Lower leg skin (tissue), 4 donors: ENCODE data around the gene ERMP1. TPM values are rescaled to one million over a fixed set of nuclear protein-coding genes. Genes with fewer than 3 reads are reported as not detected.
"Not testable (repeated sequence)": the region's sequence is repeated elsewhere in the genome, so short reads cannot be mapped to it uniquely, and the experiment has no call there.

Experiments used
- DNase-seq, 2 donors: peaks; one replicate each; pipeline ENCODE4 v3.0.0-alpha.2; 2019; ENCODE audit warnings: low spot score in 2 of 2
- H3K4me3 ChIP-seq: fragments of 200-600 bp; sonication (generic); 2 replicates; pipeline ENCODE4 v1.5.1; 2017; ENCODE audit warnings: mild to moderate bottlenecking, low read depth; ENCODE audit not compliant: poor library complexity, severe bottlenecking
- POLR2A ChIP-seq, 2 donors: fragments of 450-650 bp; IDR thresholded peaks; one replicate each; pipeline ENCODE4 v1.6.1; 2016 to 2017; ENCODE audit warnings: antibody characterized with exemption in 2 of 2, mild to moderate bottlenecking in 1 of 2, moderate library complexity in 1 of 2
- WGBS, 2 donors: methylation state at CpG; one replicate each; pipeline ENCODE4 v1.1.5; 2018; 5-methylcytosine and 5-hydroxymethylcytosine counted together
- intact Hi-C: fragments of 100-400 bp; cut with DNase I; formaldehyde crosslinking; loops from one replicate; pipeline ENCODE4 v1.15.0; 2023; ENCODE audit warnings: low total_unique reads
- total RNA-seq, 4 donors: library from RNA; depleted of rRNA; stranded (reverse); fragments of >200 nt; gene quantifications; one replicate each; pipeline ENCODE4 v1.1.0, GENCODE V29; 2016
- TF ChIP-seq, protein P1 (sequence below), 3 donors: fragments of 450-650 bp; IDR thresholded peaks; one replicate each; pipeline ENCODE4 v1.5.1; 2016; ENCODE audit warnings: antibody characterized with exemption in 3 of 3, mild to moderate bottlenecking in 3 of 3, moderate library complexity in 2 of 3

ERMP1 gene
- total RNA-seq, 4 donors from 2014 or later, result 16.4 to 24.6 (median 21.7) TPM

DNA sequence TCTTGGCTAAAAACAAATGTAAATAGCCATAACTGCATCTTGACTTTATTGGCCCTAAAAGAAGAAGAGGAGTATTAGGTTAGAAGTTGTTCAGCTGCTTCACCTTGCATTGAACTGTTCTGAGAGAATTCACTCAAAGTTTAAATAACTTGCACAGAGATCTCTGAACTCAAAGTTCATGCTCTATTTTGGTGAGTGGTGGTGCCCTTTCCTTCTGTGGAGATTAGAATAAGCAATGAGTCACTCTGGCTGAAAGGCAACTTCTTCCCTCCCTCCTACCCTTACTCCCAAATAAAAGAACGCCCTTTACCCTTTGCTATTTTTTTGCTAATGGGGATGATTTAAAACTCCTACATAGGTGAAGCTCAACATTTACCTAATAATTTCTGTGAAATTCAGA, 48.9 kb downstream of the ERMP1 start:
- WGBS, 2 donors, result 93 to 100% methylated on average over 1 of the region's 1 CpG
- H3K4me3 ChIP-seq, result no peak overlapping the region
- TF ChIP-seq POLR2A (IDR thresholded peaks at IDR 0.05), result no peak
- TF ChIP-seq, protein P1, sequence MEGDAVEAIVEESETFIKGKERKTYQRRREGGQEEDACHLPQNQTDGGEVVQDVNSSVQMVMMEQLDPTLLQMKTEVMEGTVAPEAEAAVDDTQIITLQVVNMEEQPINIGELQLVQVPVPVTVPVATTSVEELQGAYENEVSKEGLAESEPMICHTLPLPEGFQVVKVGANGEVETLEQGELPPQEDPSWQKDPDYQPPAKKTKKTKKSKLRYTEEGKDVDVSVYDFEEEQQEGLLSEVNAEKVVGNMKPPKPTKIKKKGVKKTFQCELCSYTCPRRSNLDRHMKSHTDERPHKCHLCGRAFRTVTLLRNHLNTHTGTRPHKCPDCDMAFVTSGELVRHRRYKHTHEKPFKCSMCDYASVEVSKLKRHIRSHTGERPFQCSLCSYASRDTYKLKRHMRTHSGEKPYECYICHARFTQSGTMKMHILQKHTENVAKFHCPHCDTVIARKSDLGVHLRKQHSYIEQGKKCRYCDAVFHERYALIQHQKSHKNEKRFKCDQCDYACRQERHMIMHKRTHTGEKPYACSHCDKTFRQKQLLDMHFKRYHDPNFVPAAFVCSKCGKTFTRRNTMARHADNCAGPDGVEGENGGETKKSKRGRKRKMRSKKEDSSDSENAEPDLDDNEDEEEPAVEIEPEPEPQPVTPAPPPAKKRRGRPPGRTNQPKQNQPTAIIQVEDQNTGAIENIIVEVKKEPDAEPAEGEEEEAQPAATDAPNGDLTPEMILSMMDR (IDR thresholded peaks at IDR 0.05), result no peak
- no peak for DNase-seq
- intact Hi-C loops, result no loop called here

DNA sequence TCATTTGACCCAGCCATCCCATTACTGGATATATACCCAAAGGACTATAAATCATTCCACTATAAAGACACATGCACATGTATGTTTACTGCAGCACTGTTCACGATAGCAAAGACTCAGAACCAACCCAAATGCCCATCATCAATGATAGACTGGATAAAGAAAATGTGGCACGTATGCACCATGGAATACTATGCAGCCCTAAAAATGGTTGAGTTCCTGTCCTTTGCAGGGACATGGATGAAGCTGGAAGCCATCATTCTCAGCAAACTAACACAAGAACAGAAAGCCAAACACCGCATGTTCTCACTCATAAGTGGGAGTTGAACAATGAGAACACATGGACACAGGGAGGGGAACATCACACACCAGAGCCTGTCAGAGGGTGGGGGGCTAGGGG, 49.5 kb downstream of the ERMP1 start:
- 97 to 99% methylated on average over 3 of the region's 3 CpGs for WGBS, 2 donors
- intact Hi-C loops, H3K4me3 ChIP-seq, DNase-seq: not testable (repeated sequence)

DNA sequence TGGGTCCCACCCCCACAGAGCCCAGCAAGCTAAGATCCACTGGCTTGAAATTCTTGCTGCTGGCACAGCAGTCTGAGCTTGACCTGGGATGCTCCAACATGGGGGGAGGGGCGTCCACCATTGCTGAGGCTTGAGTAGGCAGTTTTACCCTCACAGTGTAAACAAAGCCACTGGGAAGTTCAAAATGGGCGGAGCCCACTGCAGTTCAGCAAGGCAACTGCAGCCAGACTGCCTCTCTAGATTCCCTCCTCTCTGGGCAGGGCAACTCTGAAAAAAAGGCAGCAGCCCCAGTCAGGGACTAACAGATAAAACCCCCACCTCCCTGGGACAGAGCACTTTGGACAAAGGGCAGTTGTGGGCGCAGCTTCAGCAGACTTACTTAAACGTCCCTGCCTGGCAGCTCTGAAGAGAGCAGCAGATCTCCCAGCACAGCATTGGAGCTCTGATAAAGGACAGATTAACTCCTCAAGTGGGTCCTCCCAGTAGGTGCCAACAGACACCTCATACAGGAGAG, 53.2 kb downstream of the ERMP1 start:
- H3K4me3 ChIP-seq, intact Hi-C loops, DNase-seq: not testable (repeated sequence)
- 96 to 98% methylated on average over 4 of the region's 4 CpGs for WGBS, 2 donors

DNA sequence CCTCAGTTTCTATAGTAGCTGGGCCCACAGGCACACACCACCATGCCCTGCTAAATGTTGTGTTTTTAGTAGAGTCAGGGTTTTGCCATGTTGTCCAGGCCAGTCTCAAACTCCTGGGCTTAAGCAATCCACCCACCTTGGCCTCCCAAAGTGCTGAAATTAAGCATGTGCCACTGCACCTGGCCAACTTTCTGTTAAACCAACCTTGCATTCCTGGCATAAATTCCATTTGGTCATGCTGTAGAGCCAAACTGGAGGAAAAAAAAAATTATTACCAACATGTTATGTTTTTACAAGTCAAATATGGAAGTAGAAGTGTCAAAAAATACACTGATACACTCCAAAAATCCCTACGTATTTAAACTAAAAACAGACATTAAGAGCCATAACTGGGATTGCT, 54.1 kb downstream of the ERMP1 start:
- no peak overlapping the region for H3K4me3 ChIP-seq
- DNase-seq, result no peak
- intact Hi-C loops, result no loop called here
- TF ChIP-seq POLR2A (IDR thresholded peaks at IDR 0.05), result no peak
- WGBS, 2 donors, result 95 to 100% methylated on average over 1 of the region's 1 CpG

DNA sequence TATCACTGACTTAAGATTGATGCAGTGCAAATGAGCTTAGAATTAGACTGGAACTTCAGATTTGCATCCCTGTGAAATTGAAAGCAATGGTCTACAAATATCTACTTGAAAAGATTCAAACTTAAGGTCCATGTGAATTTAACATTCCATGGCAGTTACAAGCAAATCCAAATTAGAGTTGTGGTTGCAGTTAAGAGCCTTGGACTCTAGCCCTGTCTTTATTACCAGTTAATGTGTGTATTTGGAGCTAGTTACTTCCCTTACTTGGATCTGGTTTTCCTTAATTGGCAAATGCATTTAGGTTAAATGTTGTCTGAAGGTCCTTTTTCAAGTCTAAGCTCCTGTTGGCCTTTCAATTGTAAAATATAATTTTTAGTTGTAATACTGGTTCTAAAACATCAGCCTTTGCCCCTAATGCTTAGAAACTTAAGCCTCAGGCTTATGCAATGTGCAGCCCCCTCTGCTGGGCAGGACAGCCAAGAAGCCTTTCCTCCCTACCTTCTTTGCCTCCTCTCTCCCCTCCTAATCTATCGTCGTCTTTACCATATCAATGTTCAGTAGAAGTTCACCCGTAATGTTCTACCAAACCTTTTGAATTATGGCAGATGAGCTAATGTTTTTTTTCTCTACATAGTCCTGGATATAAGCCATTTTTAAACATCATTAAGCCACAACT, 59.5 kb downstream of the ERMP1 start:
- TF ChIP-seq, protein P1 (IDR thresholded peaks at IDR 0.05), result no peak
- no peak for TF ChIP-seq POLR2A (IDR thresholded peaks at IDR 0.05)
- DNase-seq, result no peak
- WGBS, 2 donors, result 86 to 91% methylated on average over 3 of the region's 3 CpGs
- intact Hi-C loops, result no loop called here
- H3K4me3 ChIP-seq, result no peak overlapping the region

DNA sequence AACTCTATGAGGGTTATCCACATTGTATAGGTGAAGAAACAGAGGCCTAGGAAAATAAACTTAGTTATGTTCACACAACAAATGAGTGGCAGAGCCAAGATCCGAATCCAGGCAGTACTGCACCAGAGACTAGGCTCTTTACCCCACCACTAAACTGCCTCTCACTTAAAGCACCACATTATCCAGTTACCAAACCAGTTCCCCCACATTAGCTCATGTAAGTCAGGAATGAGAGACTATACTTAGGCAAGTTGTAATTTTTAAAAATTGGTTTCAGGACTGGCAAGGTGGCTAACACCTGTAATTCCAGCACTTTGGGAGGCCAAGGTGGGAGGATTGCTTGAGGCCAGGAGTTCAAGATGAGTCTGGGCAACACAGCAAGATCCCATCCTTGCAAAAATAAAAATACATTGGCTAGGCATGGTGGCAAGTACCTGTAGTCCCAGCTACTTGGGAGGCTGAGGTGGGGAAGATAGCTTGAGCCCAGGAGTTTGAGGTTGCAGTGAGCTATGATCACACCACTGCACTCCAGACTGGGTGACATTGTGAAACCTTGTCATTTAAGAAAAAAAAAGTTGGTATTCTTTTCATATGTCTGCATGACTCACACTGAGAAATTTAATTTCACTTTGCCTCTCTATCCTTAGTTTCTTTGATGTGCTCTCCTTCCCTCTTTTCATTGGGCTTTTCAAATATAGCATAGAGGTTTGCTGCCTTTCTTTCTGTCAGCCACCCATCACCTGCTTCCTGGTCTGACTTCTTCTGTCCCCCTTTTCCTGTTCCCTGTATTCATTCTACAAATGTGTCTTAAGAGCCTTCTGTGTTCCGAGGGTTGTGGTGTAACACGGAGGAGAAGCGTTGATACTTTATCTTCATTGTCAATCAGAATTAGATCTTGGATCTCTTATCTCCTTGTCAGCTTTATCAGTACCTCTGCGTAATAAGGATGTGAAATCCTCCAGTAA, 64.7 kb downstream of the ERMP1 start:
- DNase-seq, result no peak
- no peak overlapping the region for H3K4me3 ChIP-seq
- no peak for TF ChIP-seq POLR2A (IDR thresholded peaks at IDR 0.05)
- TF ChIP-seq, protein P1 (IDR thresholded peaks at IDR 0.05), result no peak
- 90 to 94% methylated on average over 5 of the region's 5 CpGs for WGBS, 2 donors
- intact Hi-C loops, result no loop called here

DNA sequence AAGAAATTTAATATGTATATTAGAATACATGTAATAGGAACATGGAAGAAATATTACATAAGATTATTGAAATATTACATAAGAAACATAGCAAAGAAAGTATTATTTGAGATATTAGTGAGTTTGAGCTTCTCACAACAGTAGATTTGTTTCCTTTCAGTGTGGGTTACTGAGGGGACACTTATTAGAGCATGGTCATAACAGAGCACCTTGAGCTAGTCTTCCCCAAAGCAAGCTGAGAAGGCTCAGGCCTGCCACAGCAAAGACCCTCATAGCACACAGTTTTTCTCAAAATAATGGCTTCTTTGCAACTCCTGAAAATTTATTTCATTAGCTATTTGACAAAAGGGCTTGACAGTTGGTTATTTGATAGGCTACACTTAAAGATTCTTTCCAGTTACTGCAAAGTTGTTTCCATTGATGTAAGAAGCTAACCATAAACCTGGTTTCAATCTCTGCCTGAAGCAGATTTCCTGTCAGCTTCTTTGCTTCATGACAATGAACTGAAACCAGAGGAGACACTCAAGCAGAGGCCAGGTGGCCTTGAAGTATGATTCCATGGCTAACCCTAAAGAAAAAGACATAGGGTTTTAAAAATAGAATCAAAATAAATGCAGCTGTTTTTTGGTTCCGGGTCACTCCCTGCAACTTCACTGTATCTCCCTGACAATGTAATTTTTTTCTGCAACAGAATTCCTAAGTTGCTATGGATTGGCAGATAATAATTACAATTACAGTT, 68.6 kb downstream of the ERMP1 start:
- no peak for DNase-seq
- TF ChIP-seq, protein P1 (IDR thresholded peaks at IDR 0.05), result no peak
- TF ChIP-seq POLR2A (IDR thresholded peaks at IDR 0.05), result no peak
- H3K4me3 ChIP-seq, result no peak overlapping the region
- intact Hi-C loops, result no loop called here
- WGBS, 2 donors, result 82 to 84% methylated on average over 1 of the region's 1 CpG
